H9 (cell line): ENCODE measurements around the gene AMN. TPM values are rescaled to one million over a fixed set of nuclear protein-coding genes. Genes with fewer than 3 reads are reported as not detected.

Experiments used
- DNase-seq: peaks from one replicate; pipeline ENCODE4 v3.0.0-alpha.2; 2017
- H2AFZ ChIP-seq: one replicate; pipeline ENCODE4 v1.6.1; 2013; ENCODE audit warnings: mild to moderate bottlenecking, low read length, control low read depth, moderate library complexity
- H2AK5ac ChIP-seq: 2 replicates; pipeline ENCODE4 v1.6.1; 2013; ENCODE audit warnings: low read length, control low read depth, mixed read lengths; ENCODE audit not compliant: insufficient read length
- H2BK120ac ChIP-seq: one replicate; pipeline ENCODE4 v1.6.1; 2013; ENCODE audit warnings: low read depth, mild to moderate bottlenecking, low read length, control low read depth, inconsistent platforms; ENCODE audit not compliant: poor library complexity, severe bottlenecking
- H2BK12ac ChIP-seq: 2 replicates; pipeline ENCODE4 v1.6.1; 2013; ENCODE audit warnings: low read length, control low read depth, mixed read lengths, low read depth; ENCODE audit not compliant: insufficient read length
- H2BK15ac ChIP-seq: 2 replicates; pipeline ENCODE4 v1.6.1; 2013; ENCODE audit warnings: low read depth, low read length, control low read depth
- H2BK20ac ChIP-seq: one replicate; pipeline ENCODE4 v1.6.1; 2013; ENCODE audit warnings: low read depth, mild to moderate bottlenecking, low read length, control low read depth, inconsistent platforms; ENCODE audit not compliant: poor library complexity, severe bottlenecking
- H2BK5ac ChIP-seq: 2 replicates; pipeline ENCODE4 v1.6.1; 2013; ENCODE audit warnings: low read length, control low read depth, mixed read lengths; ENCODE audit not compliant: insufficient read length
- H3K14ac ChIP-seq: 2 replicates; pipeline ENCODE4 v1.6.1; 2013; ENCODE audit warnings: low read length, control low read depth; ENCODE audit not compliant: insufficient read depth
- H3K18ac ChIP-seq: 2 replicates; pipeline ENCODE4 v1.6.1; 2013; ENCODE audit warnings: low read depth, mild to moderate bottlenecking, mixed read lengths, low read length, control low read depth; ENCODE audit not compliant: insufficient read length
- H3K23ac ChIP-seq: 2 replicates; pipeline ENCODE4 v1.6.1; 2013; ENCODE audit warnings: low read length, control low read depth, mixed read lengths, low read depth; ENCODE audit not compliant: insufficient read length
- H3K23me2 ChIP-seq: 2 replicates; pipeline ENCODE4 v1.6.1; 2013; ENCODE audit warnings: low read depth, mild to moderate bottlenecking, mixed read lengths, low read length, control low read depth; ENCODE audit not compliant: insufficient read length, poor library complexity, severe bottlenecking
- H3K27ac ChIP-seq: 2 replicates; pipeline ENCODE4 v1.5.1; 2013; ENCODE audit warnings: low read length, control low read depth, mixed read lengths, low read depth; ENCODE audit not compliant: insufficient read length
- H3K27me3 ChIP-seq: 2 replicates; pipeline ENCODE4 v1.6.1; 2013; ENCODE audit warnings: low read length, control low read depth, inconsistent platforms; ENCODE audit not compliant: insufficient read depth
- H3K4ac ChIP-seq: 2 replicates; pipeline ENCODE4 v1.6.1; 2013; ENCODE audit warnings: low read depth, mild to moderate bottlenecking, control low read depth, inconsistent platforms, low read length, moderate library complexity
- H3K4me1 ChIP-seq: 2 replicates; pipeline ENCODE4 v1.6.1; 2013; ENCODE audit warnings: low read length, control low read depth, inconsistent platforms; ENCODE audit not compliant: insufficient read depth
- H3K4me2 ChIP-seq: 2 replicates; pipeline ENCODE4 v1.6.1; 2013; ENCODE audit warnings: low read length, control low read depth, mixed read lengths; ENCODE audit not compliant: insufficient read length, insufficient read depth
- H3K56ac ChIP-seq: 2 replicates; pipeline ENCODE4 v1.6.1; 2013; ENCODE audit warnings: low read depth, mild to moderate bottlenecking, mixed read lengths, low read length, control low read depth; ENCODE audit not compliant: insufficient read length
- H3K79me1 ChIP-seq: 2 replicates; pipeline ENCODE4 v1.6.1; 2013; ENCODE audit warnings: low read depth, mild to moderate bottlenecking, moderate library complexity, low read length, control low read depth, inconsistent platforms; ENCODE audit not compliant: insufficient read depth, poor library complexity, severe bottlenecking
- H3K79me2 ChIP-seq: 2 replicates; pipeline ENCODE4 v1.6.1; 2013; ENCODE audit warnings: low read length, control low read depth, inconsistent platforms; ENCODE audit not compliant: insufficient read depth
- H3K9ac ChIP-seq: 2 replicates; pipeline ENCODE4 v1.6.1; 2013; ENCODE audit warnings: low read length, control low read depth, mixed read lengths; ENCODE audit not compliant: insufficient read length; ENCODE audit errors: extremely low read depth
- H3K9me3 ChIP-seq: one replicate; pipeline ENCODE4 v1.6.1; 2013; ENCODE audit warnings: low read depth, low read length, inconsistent platforms; ENCODE audit not compliant: control insufficient read depth
- H3T11ph ChIP-seq: one replicate; pipeline ENCODE4 v1.6.1; 2013; ENCODE audit warnings: mild to moderate bottlenecking, low read length, control low read depth, inconsistent platforms
- H4K20me1 ChIP-seq: one replicate; pipeline ENCODE4 v1.6.1; 2013; ENCODE audit not compliant: control insufficient read depth, insufficient read length, insufficient read depth
- H4K5ac ChIP-seq: 2 replicates; pipeline ENCODE4 v1.6.1; 2013; ENCODE audit warnings: low read depth, mild to moderate bottlenecking, mixed read lengths, low read length, control low read depth; ENCODE audit not compliant: insufficient read length
- H4K8ac ChIP-seq: replicated peaks from 2 replicates; pipeline ENCODE4 v1.6.1; 2013; ENCODE audit warnings: low read length, control low read depth, mixed read lengths, low read depth; ENCODE audit not compliant: insufficient read length
- H4K91ac ChIP-seq: 2 replicates; pipeline ENCODE4 v1.6.1; 2013; ENCODE audit warnings: low read depth, mild to moderate bottlenecking, moderate library complexity, mixed read lengths, low read length, control low read depth; ENCODE audit not compliant: insufficient read length
- H3K27ac Mint-ChIP-seq, 3 experiments: 2 replicates in 2 of 3; 3 replicates in 1 of 3; pipeline ENCODE4 v1.8.0; 2020 to 2021; ENCODE audit warnings: mixed read lengths in 3 of 3, mild to moderate bottlenecking in 1 of 3, moderate library complexity in 1 of 3
- H3K27me3 Mint-ChIP-seq: 2 replicates; pipeline ENCODE4 v1.8.0; 2021; ENCODE audit warnings: low read depth, mild to moderate bottlenecking, moderate library complexity, mixed read lengths
- H3K36me3 Mint-ChIP-seq, 3 experiments: 2 replicates in 2 of 3; 3 replicates in 1 of 3; pipeline ENCODE4 v1.8.0; 2020 to 2021; ENCODE audit warnings: low read depth in 3 of 3, mixed read lengths in 3 of 3; ENCODE audit not compliant: insufficient read depth in 1 of 3
- H3K4me1 Mint-ChIP-seq, 2 experiments: 2 replicates each; pipeline ENCODE4 v1.8.0; 2020; ENCODE audit warnings: mixed read lengths in 2 of 2
- H3K4me3 Mint-ChIP-seq, 2 experiments: 2 replicates in 1 of 2; 3 replicates in 1 of 2; pipeline ENCODE4 v1.8.0; 2020 to 2021; ENCODE audit warnings: mild to moderate bottlenecking in 2 of 2, mixed read lengths in 2 of 2, moderate library complexity in 1 of 2
- H3K9me3 Mint-ChIP-seq, 2 experiments: 2 replicates in 1 of 2; 3 replicates in 1 of 2; pipeline ENCODE4 v1.8.0; 2020; ENCODE audit warnings: mild to moderate bottlenecking in 2 of 2, mixed read lengths in 2 of 2, moderate library complexity in 1 of 2
- CTCF ChIP-seq: fragments of 200-600 bp; sonication (generic); conservative IDR thresholded peaks from 3 replicates; pipeline ENCODE4 v1.8.0; 2021; ENCODE audit warnings: antibody characterized with exemption, mild to moderate bottlenecking
- WGBS: extraction: QIAGEN DNeasy Blood & Tissue Kit; methylation state at CpG from one replicate; pipeline ENCODE4 v1.1.7; 2013; ENCODE audit warnings: missing lambda C conversion rate, low lambda C conversion rate, mixed read lengths; ENCODE audit not compliant: insufficient read length; ENCODE audit errors: extremely low coverage; 5-methylcytosine and 5-hydroxymethylcytosine counted together
- total RNA-seq: library from RNA; stranded (reverse); gene quantifications from 2 replicates; pipeline ENCODE4 v1.2.1, GENCODE V29; 2021

The AMN gene
- total RNA-seq, 1 experiment from 2014 or later, result 1.9 TPM

- no peak overlapping the region for H4K8ac ChIP-seq
- no peak overlapping the region for H4K5ac ChIP-seq
- no peak overlapping the region for H3K23ac ChIP-seq
- peaks cover 51% of the 10 kb centered on the region for H3K27me3 Mint-ChIP-seq
- peak; percentile 88 for DNase-seq
- peaks cover 25% of the 10 kb centered on the region for H3K23me2 ChIP-seq
- H3K4me3 Mint-ChIP-seq, result peak overlapping the region; percentile 68 to 87
- peaks cover 22% of the 10 kb centered on the region for H3K27me3 ChIP-seq
- H2BK120ac ChIP-seq, result no peak overlapping the region
- no peaks in the 10 kb centered on the region for H4K20me1 ChIP-seq
- no peak overlapping the region for H2BK20ac ChIP-seq
- no peak overlapping the region for H3K27ac Mint-ChIP-seq
- H3K79me1 ChIP-seq, result no peaks in the 10 kb centered on the region
- TF ChIP-seq CTCF, result no peak
- H3K56ac ChIP-seq, result no peak overlapping the region
- H3K9ac ChIP-seq, result no peak overlapping the region
- no peak overlapping the region for H3K18ac ChIP-seq
- H3K4me1 ChIP-seq, result no peaks in the 10 kb centered on the region
- H2AK5ac ChIP-seq, result no peak overlapping the region
- H3K9me3 Mint-ChIP-seq, result no peaks in the 10 kb centered on the region; a peak in 1 of 5 replicates
- H3K4ac ChIP-seq, result no peak overlapping the region
- H2BK15ac ChIP-seq, result no peak overlapping the region
- no peak overlapping the region for H2AFZ ChIP-seq
- H3K27ac ChIP-seq, result no peak overlapping the region
- peak overlapping the region; percentile 60 for H3K4me2 ChIP-seq
- peaks cover 2 to 13% (median 6%) of the 10 kb centered on the region in 3 experiments; a peak in 6 of 7 replicates for H3K36me3 Mint-ChIP-seq
- H3K79me2 ChIP-seq, result no peaks in the 10 kb centered on the region
- H2BK12ac ChIP-seq, result no peak overlapping the region
- peaks cover 15 to 19% of the 10 kb centered on the region in 2 experiments for H3K4me1 Mint-ChIP-seq
- no peaks in the 10 kb centered on the region for H3K9me3 ChIP-seq
- no peak overlapping the region; the same call in 1 of the 2 replicates for H3K14ac ChIP-seq
- no peak overlapping the region for H2BK5ac ChIP-seq
- WGBS, result no CpG with 5 or more reads among the region's 94 CpGs
- no peak overlapping the region for H4K91ac ChIP-seq
- no peak overlapping the region for H3T11ph ChIP-seq
These were observed 6.2 kb downstream of the AMN start for GRCh38 chr14:102928412-102929240.
